SU-DHL-6 (cell line): ENCODE results near the gene STK36.

Experiments used
- EZH2phosphoT487 ChIP-seq: fragments of 200-600 bp; sonication (generic), shearing (Covaris generic); conservative IDR thresholded peaks from 2 replicates; pipeline ENCODE4 v1.6.1; 2018; ENCODE audit warnings: mild to moderate bottlenecking, antibody characterized with exemption, low read length, moderate library complexity, mixed read lengths
- TF ChIP-seq, protein P1 (sequence below): fragments of 200-600 bp; sonication (generic); IDR thresholded peaks from one replicate; pipeline ENCODE4 v1.5.1; 2017; ENCODE audit warnings: antibody characterized with exemption, mild to moderate bottlenecking, low read length, moderate library complexity; ENCODE audit not compliant: insufficient read depth, poor library complexity, severe bottlenecking

DNA sequence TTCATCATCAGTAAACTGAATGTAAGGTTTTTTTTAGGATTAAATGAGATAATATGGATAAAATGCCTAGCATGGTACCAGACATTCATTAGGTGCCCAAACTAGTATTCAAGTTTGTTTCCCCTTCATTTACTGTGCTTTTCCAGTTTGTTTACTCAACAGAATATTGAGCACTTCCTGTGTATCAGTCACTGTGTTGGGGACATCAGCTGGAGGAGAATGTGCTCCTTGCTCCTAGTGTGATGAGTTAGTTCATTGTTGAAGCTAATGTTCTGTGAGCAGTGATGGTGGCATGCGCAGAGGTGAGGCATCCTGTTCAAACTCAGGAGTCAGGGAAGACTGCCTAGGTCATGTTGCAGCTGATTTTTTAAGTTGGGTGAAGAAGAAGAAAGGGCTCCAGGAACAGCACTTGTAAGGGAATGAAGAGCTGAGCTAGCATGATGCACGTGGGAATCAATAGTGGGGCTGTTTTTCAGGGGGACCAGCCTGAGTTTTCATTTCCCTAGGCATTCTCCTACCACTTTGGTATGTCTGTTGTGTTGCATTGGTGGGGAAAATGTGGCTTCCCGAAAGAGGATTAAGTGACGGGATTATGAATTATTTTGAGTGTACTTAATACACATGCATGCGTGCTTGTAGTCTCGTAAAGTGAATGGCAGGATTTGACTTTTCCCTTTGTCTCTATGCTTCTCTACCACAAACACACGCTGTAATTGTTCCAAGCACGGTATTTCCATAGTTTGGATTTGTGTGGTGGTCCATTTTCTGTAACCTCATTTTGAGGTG is 62.5 kb downstream of the STK36 start:
- TF ChIP-seq, protein P1, sequence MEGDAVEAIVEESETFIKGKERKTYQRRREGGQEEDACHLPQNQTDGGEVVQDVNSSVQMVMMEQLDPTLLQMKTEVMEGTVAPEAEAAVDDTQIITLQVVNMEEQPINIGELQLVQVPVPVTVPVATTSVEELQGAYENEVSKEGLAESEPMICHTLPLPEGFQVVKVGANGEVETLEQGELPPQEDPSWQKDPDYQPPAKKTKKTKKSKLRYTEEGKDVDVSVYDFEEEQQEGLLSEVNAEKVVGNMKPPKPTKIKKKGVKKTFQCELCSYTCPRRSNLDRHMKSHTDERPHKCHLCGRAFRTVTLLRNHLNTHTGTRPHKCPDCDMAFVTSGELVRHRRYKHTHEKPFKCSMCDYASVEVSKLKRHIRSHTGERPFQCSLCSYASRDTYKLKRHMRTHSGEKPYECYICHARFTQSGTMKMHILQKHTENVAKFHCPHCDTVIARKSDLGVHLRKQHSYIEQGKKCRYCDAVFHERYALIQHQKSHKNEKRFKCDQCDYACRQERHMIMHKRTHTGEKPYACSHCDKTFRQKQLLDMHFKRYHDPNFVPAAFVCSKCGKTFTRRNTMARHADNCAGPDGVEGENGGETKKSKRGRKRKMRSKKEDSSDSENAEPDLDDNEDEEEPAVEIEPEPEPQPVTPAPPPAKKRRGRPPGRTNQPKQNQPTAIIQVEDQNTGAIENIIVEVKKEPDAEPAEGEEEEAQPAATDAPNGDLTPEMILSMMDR: no peak
- no peak for TF ChIP-seq EZH2phosphoT487
